Uterus (tissue), 4 donors: ENCODE measurements around the gene ANKRD22. TPM values are rescaled to one million over a fixed set of nuclear protein-coding genes. Genes with fewer than 3 reads are reported as not detected.

Source experiments
- DNase-seq, 2 donors: peaks; one replicate each; pipeline ENCODE4 v3.0.0-alpha.2; 2019 to 2020
- H3K27ac ChIP-seq, 2 donors: fragments of 200-600 bp; sonication (generic); 1 replicate in 1 of 2; 2 replicates in 1 of 2; pipeline ENCODE4 v1.5.1; 2016 to 2018
- H3K27me3 ChIP-seq, 2 donors: fragments of 200-600 bp; sonication (generic); one replicate each; pipeline ENCODE4 v1.5.1; 2018 to 2019; ENCODE audit warnings: control low read depth in 1 of 2
- H3K36me3 ChIP-seq, 2 donors: fragments of 200-600 bp; sonication (generic); one replicate each; pipeline ENCODE4 v1.5.1; 2019; ENCODE audit warnings: control low read depth in 1 of 2
- H3K4me1 ChIP-seq, 2 donors: fragments of 200-600 bp; sonication (generic); one replicate each; pipeline ENCODE4 v1.5.1; 2018 to 2019; ENCODE audit warnings: control low read depth in 1 of 2
- H3K4me3 ChIP-seq, 2 donors: fragments of 200-600 bp; sonication (generic); 1 replicate in 1 of 2; 2 replicates in 1 of 2; pipeline ENCODE4 v1.5.1; 2018 to 2019; ENCODE audit warnings: mild to moderate bottlenecking in 1 of 2
- H3K9me3 ChIP-seq, 2 donors: fragments of 200-600 bp; sonication (generic); one replicate each; pipeline ENCODE4 v1.5.1; 2019; ENCODE audit warnings: control low read depth in 1 of 2
- POLR2A ChIP-seq, 2 donors: fragments of 450-650 bp; IDR thresholded peaks; one replicate each; pipeline ENCODE4 v1.6.1; 2016; ENCODE audit warnings: antibody characterized with exemption in 2 of 2, mild to moderate bottlenecking in 1 of 2, moderate library complexity in 1 of 2
- intact Hi-C: fragments of 100-400 bp; cut with DNase I; formaldehyde crosslinking; loops from one replicate; pipeline ENCODE4 v1.15.1; 2023; ENCODE audit warnings: low total_unique reads
- total RNA-seq, 4 donors: library from RNA; depleted of rRNA in 3 of 4; stranded (reverse); fragments of >200 nt in 3 of 4; gene quantifications; one replicate each; pipeline versions ENCODE4 v1.1.0 to v1.2.4, GENCODE V29; 2014 to 2023
- TF ChIP-seq, protein P1 (sequence below), 4 experiments: fragments of 200-600 bp in 2 of 4; fragments of 450-650 bp in 2 of 4; sonication (generic) in 2 of 4; IDR thresholded peaks; one replicate each; pipeline ENCODE4 v1.5.1; 2016 to 2019; ENCODE audit warnings: antibody characterized with exemption in 4 of 4, mild to moderate bottlenecking in 2 of 4, moderate library complexity in 1 of 4
- donor health status: DM: yes; HTN: yes; CAD: no.

ANKRD22 gene
- total RNA-seq, 4 donors from 2014 or later: 0.48 TPM; not detected in 3

DNA sequence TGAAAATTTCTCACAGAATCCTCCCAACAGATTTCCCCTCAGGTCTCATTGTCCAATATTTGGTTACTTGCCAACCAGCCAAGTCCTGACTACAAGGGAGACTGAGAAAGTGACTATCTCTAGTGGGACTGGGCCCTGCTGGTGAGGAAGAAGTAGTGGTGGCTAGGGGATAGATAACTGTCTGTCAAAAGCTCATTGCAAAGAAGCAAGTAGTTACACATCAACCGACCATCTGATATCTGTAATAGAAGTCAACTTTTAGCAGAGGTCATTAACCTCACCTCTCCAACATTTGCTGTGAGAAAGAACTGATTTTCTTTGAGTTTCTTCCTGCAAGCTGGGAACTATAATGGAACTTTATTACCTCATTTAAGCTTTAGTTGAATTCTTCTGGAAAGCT lies 43.6 kb upstream of the ANKRD22 start:
- H3K4me3 ChIP-seq: no peak overlapping the region
- H3K9me3 ChIP-seq: no peaks in the 10 kb centered on the region
- H3K27me3 ChIP-seq: no peaks in the 10 kb centered on the region
- no peak for DNase-seq
- no peaks in the 10 kb centered on the region for H3K36me3 ChIP-seq
- H3K4me1 ChIP-seq: no peaks in the 10 kb centered on the region
- TF ChIP-seq, protein P1, sequence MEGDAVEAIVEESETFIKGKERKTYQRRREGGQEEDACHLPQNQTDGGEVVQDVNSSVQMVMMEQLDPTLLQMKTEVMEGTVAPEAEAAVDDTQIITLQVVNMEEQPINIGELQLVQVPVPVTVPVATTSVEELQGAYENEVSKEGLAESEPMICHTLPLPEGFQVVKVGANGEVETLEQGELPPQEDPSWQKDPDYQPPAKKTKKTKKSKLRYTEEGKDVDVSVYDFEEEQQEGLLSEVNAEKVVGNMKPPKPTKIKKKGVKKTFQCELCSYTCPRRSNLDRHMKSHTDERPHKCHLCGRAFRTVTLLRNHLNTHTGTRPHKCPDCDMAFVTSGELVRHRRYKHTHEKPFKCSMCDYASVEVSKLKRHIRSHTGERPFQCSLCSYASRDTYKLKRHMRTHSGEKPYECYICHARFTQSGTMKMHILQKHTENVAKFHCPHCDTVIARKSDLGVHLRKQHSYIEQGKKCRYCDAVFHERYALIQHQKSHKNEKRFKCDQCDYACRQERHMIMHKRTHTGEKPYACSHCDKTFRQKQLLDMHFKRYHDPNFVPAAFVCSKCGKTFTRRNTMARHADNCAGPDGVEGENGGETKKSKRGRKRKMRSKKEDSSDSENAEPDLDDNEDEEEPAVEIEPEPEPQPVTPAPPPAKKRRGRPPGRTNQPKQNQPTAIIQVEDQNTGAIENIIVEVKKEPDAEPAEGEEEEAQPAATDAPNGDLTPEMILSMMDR (IDR thresholded peaks at IDR 0.05): no peak
- no peak for TF ChIP-seq POLR2A (IDR thresholded peaks at IDR 0.05)
- peak overlapping the region in 1 of 2 donors; percentile 40 for H3K27ac ChIP-seq
- intact Hi-C loops: no loop called here

DNA sequence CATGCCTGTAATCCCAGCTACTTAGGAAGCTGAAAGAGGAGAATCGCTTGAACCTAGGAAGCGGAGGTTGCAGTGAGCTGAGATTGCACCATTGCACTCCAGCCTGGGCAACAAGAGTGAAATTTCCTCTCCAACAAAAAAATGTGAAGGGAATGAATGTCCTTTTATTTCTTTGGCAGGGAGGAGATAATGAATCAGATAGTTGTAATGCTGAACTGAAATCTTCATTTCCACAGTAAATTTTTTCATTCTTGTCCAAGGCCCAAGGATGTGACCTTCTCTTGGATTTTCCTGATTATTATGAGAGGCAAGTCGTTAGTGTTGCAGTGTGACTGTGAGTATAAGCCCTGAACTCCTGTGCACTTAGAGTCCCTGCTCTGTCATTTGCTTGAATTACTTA lies 42.0 kb upstream of the ANKRD22 start:
- intact Hi-C loops: no loop called here
- Histone ChIP-seq H3K9me3 (no peaks in the 10 kb centered on the region), H3K4me1 (no peaks in the 10 kb centered on the region), H3K27me3 (no peaks in the 10 kb centered on the region), H3K4me3 (no peak overlapping the region), H3K27ac (peak overlapping the region; percentile 37 to 49), H3K36me3 (no peaks in the 10 kb centered on the region)
- TF ChIP-seq POLR2A (IDR thresholded peaks at IDR 0.05): no peak
- TF ChIP-seq, protein P1 (IDR thresholded peaks at IDR 0.05): no peak
- DNase-seq: peak in 1 of 2 donors; percentile 26

DNA sequence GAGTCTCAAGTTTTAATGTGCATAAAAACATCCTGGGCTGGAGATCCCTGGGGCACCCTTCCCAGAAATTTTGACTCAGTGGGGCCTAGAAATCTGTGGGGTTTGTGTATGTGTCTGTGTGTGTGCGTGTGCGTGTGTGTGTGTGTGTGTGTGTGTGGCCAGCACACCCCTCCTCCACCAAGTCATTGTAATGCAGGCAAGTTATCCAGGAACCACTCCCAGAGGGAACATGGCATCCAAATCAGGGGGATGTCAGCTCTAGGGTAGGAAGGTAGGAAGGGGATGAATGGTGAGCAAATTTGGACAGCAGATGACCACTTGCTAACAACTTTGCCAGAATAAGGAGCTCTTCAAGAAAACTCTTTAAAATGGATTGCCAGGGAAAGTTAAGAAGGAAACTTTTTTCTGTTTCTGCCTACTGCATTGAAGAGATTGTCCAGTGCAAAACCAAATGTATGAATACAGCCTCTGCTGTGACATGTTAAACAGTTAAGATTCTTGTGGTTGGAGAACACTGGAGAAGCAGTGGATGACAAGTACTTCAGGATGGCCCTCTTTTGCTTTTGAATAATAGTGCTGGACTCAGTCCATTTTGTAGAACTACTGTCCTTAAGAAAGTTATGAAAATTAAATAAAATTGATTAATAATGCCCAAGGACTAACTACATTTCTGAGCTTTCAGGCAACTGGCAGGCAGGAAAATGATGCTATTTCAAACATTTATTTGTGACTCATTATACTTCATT lies 40.8 kb upstream of the ANKRD22 start:
- Histone ChIP-seq H3K9me3 (no peaks in the 10 kb centered on the region), H3K4me3 (no peak overlapping the region), H3K36me3 (no peaks in the 10 kb centered on the region), H3K4me1 (no peaks in the 10 kb centered on the region), H3K27me3 (no peaks in the 10 kb centered on the region), H3K27ac (no peak overlapping the region)
- intact Hi-C loops: no loop called here
- no peak for DNase-seq
- TF ChIP-seq, protein P1 (IDR thresholded peaks at IDR 0.05): no peak
- TF ChIP-seq POLR2A (IDR thresholded peaks at IDR 0.05): no peak

DNA sequence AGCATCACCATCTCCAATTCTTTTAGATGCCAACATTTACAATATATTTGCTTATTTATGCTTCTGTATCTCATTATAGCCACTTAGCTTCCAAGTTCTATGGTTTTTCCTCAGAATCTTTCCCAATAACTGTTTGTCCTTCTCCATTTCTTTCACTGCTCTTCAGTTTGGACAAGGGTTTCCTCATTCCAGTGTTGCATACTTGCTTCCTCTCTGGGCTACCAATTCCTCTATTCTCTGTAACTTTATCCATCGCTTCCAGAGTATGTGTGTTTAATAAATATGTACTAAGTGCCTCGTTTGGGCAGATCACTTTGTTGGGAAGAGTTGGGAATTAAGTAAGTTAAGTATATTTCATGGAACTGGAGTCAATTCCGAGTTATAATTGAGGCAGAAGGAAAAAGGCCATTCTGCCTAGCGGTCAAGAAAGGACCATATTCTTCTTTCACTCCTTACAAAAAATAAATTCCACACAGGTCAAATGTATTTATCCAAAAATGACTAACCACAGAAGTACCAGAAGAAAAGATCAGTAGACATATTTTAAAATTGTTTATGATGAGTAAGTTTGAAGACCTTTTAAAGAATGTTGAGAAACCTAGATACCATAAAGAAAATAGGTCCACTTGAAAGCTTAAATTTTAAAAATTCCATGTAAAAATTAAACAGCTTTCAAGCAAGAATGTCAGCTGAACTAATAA lies 39.2 kb upstream of the ANKRD22 start:
- Histone ChIP-seq H3K27ac (no peak overlapping the region), H3K36me3 (no peaks in the 10 kb centered on the region), H3K4me3 (no peak overlapping the region), H3K27me3 (no peaks in the 10 kb centered on the region), H3K9me3 (no peaks in the 10 kb centered on the region), H3K4me1 (no peaks in the 10 kb centered on the region)
- TF ChIP-seq, protein P1 (IDR thresholded peaks at IDR 0.05): no peak
- TF ChIP-seq POLR2A (IDR thresholded peaks at IDR 0.05): no peak
- no peak for DNase-seq
- intact Hi-C loops: no loop called here
